ENCODE data around the gene LPCAT2.

DNA sequence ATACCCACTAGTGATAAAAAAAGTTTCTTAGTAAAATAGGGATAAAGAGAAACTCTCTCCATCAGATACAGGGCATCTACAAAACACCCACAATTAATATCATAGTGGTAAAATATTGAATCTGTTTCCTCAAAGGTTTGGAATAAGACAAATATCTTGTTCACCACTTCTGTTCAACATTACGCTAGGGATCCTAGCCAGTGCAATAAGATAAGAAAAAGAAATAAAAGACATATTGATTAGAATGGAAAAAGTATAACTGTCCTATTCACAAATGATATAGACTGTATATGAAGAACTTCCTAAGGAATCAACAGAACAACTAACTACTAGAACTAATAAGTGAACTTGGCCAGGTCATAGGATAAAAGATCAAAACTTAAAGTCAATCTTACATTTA, 12.9 kb downstream of the LPCAT2 start:
- TF ChIP-seq, protein P1, sequence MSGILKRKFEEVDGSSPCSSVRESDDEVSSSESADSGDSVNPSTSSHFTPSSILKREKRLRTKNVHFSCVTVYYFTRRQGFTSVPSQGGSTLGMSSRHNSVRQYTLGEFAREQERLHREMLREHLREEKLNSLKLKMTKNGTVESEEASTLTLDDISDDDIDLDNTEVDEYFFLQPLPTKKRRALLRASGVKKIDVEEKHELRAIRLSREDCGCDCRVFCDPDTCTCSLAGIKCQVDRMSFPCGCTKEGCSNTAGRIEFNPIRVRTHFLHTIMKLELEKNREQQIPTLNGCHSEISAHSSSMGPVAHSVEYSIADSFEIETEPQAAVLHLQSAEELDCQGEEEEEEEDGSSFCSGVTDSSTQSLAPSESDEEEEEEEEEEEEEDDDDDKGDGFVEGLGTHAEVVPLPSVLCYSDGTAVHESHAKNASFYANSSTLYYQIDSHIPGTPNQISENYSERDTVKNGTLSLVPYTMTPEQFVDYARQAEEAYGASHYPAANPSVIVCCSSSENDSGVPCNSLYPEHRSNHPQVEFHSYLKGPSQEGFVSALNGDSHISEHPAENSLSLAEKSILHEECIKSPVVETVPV (CRISPR knock-in tag; IDR thresholded peaks at IDR 0.05): no peak
- TF ChIP-seq, protein P2, sequence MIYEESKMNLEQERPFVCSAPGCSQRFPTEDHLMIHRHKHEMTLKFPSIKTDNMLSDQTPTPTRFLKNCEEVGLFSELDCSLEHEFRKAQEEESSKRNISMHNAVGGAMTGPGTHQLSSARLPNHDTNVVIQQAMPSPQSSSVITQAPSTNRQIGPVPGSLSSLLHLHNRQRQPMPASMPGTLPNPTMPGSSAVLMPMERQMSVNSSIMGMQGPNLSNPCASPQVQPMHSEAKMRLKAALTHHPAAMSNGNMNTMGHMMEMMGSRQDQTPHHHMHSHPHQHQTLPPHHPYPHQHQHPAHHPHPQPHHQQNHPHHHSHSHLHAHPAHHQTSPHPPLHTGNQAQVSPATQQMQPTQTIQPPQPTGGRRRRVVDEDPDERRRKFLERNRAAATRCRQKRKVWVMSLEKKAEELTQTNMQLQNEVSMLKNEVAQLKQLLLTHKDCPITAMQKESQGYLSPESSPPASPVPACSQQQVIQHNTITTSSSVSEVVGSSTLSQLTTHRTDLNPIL (CRISPR knock-in tag; IDR thresholded peaks at IDR 0.05; ENCODE audit: low read depth): no peak
- no peak for TF ChIP-seq TCF4 (CRISPR knock-in tag; IDR thresholded peaks at IDR 0.05; ENCODE audit: borderline replicate concordance)
- TF ChIP-seq ZNF70 (CRISPR knock-in tag; IDR thresholded peaks at IDR 0.05): no peak
- no peak for TF ChIP-seq ISL1 (CRISPR knock-in tag; IDR thresholded peaks at IDR 0.05)
- no peak for TF ChIP-seq PPARA (CRISPR knock-in tag; IDR thresholded peaks at IDR 0.05; ENCODE audit: borderline replicate concordance)
- TF ChIP-seq ZFP30 (CRISPR knock-in tag; IDR thresholded peaks at IDR 0.05): no peak
- no peak for TF ChIP-seq ZC3H10 (CRISPR knock-in tag; IDR thresholded peaks at IDR 0.05)
- TF ChIP-seq, protein P3, sequence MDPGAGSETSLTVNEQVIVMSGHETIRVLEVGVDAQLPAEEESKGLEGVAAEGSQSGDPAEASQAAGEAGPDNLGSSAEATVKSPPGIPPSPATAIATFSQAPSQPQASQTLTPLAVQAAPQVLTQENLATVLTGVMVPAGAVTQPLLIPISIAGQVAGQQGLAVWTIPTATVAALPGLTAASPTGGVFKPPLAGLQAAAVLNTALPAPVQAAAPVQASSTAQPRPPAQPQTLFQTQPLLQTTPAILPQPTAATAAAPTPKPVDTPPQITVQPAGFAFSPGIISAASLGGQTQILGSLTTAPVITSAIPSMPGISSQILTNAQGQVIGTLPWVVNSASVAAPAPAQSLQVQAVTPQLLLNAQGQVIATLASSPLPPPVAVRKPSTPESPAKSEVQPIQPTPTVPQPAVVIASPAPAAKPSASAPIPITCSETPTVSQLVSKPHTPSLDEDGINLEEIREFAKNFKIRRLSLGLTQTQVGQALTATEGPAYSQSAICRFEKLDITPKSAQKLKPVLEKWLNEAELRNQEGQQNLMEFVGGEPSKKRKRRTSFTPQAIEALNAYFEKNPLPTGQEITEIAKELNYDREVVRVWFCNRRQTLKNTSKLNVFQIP (CRISPR knock-in tag; IDR thresholded peaks at IDR 0.05; ENCODE audit: borderline replicate concordance, low read depth): no peak
- TF ChIP-seq OSR1 (CRISPR knock-in tag; IDR thresholded peaks at IDR 0.05): no peak
- TF ChIP-seq ZFP3 (CRISPR knock-in tag; IDR thresholded peaks at IDR 0.05): no peak
- no peak for TF ChIP-seq BACH2 (CRISPR knock-in tag; IDR thresholded peaks at IDR 0.05; ENCODE audit: borderline replicate concordance)
- TF ChIP-seq RARB (CRISPR knock-in tag; IDR thresholded peaks at IDR 0.05): no peak
- TF ChIP-seq, protein P4, sequence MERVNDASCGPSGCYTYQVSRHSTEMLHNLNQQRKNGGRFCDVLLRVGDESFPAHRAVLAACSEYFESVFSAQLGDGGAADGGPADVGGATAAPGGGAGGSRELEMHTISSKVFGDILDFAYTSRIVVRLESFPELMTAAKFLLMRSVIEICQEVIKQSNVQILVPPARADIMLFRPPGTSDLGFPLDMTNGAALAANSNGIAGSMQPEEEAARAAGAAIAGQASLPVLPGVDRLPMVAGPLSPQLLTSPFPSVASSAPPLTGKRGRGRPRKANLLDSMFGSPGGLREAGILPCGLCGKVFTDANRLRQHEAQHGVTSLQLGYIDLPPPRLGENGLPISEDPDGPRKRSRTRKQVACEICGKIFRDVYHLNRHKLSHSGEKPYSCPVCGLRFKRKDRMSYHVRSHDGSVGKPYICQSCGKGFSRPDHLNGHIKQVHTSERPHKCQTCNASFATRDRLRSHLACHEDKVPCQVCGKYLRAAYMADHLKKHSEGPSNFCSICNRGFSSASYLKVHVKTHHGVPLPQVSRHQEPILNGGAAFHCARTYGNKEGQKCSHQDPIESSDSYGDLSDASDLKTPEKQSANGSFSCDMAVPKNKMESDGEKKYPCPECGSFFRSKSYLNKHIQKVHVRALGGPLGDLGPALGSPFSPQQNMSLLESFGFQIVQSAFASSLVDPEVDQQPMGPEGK (CRISPR knock-in tag; IDR thresholded peaks at IDR 0.05; ENCODE audit: borderline replicate concordance): no peak
